ENCODE data around the gene CAPZB. TPM values are rescaled to one million over a fixed set of nuclear protein-coding genes. Genes with fewer than 3 reads are reported as not detected.

CAPZB gene
- total and polyA plus RNA-seq, 2 of the 4 experiments (the other 2 are of a cell fraction): 216 to 304 TPM

GRCh38 chr1:19458815-19459417, 26.4 kb downstream of the CAPZB start:
- no peak overlapping the region for H2AK5ac ChIP-seq (ENCODE audit: low read depth, low read length)
- H3K36me3 ChIP-seq (ENCODE audit: control insufficient read depth, insufficient read depth, low read length): peaks cover 7% of the 10 kb centered on the region
- no peak overlapping the region for H3K14ac ChIP-seq (replicated peaks; ENCODE audit: low read depth, low read length)
- peaks cover 43% of the 10 kb centered on the region for H3K9me1 ChIP-seq (ENCODE audit: insufficient read depth, low read length)
- H4K20me1 ChIP-seq (ENCODE audit: insufficient read depth, low read length): peaks cover 98% of the 10 kb centered on the region
- no peak overlapping the region for H3K9ac ChIP-seq (ENCODE audit: low read depth, low read length)
- no peak overlapping the region for H3K18ac ChIP-seq (ENCODE audit: low read depth, low read length)
- no peak overlapping the region for H3K4me2 ChIP-seq (ENCODE audit: low read depth, low read length)
- H2BK5ac ChIP-seq (ENCODE audit: low read depth, low read length, poor library complexity, severe bottlenecking): no peak overlapping the region
- H4K8ac ChIP-seq (ENCODE audit: low read depth in 2 of 2, low read length in 2 of 2): no peak overlapping the region
- no TSS peak for BruUV-seq (replicated peaks)
- no peak overlapping the region for H2AFZ ChIP-seq (replicated peaks; ENCODE audit: low read length, poor library complexity)
- H3K9me3 ChIP-seq (ENCODE audit: control insufficient read depth, insufficient read depth, low read length): no peaks in the 10 kb centered on the region
- H4K91ac ChIP-seq (ENCODE audit: insufficient read depth, low read depth, low read length): no peak overlapping the region
- WGBS, 2 experiments (ENCODE audit: extremely low coverage in 2 of 2, insufficient read length in 1 of 2): no CpG with 5 or more reads among the region's 6 CpGs
- no peak overlapping the region for H2BK120ac ChIP-seq (ENCODE audit: low read depth, low read length)
- no peak overlapping the region for H2AK9ac ChIP-seq (replicated peaks; ENCODE audit: low read depth, low read length, poor library complexity)
- no peak overlapping the region for H3K23ac ChIP-seq (ENCODE audit: low read depth, low read length)
- H2BK20ac ChIP-seq (ENCODE audit: low read depth, low read length): no peak overlapping the region
- no peak overlapping the region for H3K56ac ChIP-seq (ENCODE audit: extremely low read depth, insufficient read depth, low read length)
- no peak for DNase-seq
- in situ Hi-C loops (cut with MboI; ENCODE audit: low sequenced_read_pairs): no loop called here
- H3K27ac ChIP-seq (ENCODE audit: insufficient read depth, low read length): no peak overlapping the region
- H2BK15ac ChIP-seq (ENCODE audit: low read depth, low read length): no peak overlapping the region
- H3K4me3 ChIP-seq (ENCODE audit: insufficient read depth, low read depth, low read length): no peak overlapping the region
- no peak for TF ChIP-seq ELK1 (IDR thresholded peaks at IDR 0.05; ENCODE audit: borderline replicate concordance, low read depth, low read length)
- TF ChIP-seq BHLHE40 (IDR thresholded peaks at IDR 0.05; ENCODE audit: low read depth, low read length): no peak
- no peak for TF ChIP-seq USF2 (IDR thresholded peaks at IDR 0.05; ENCODE audit: low read depth, low read length)
- TF ChIP-seq SMC3 (IDR thresholded peaks at IDR 0.05; ENCODE audit: low read depth, low read length): no peak
- TF ChIP-seq POLR2A (IDR thresholded peaks at IDR 0.05; ENCODE audit: low read depth, low read length): no peak
- TF ChIP-seq MAZ (IDR thresholded peaks at IDR 0.05; ENCODE audit: borderline replicate concordance, low read depth, low read length): no peak
- TF ChIP-seq MXI1 (IDR thresholded peaks at IDR 0.05; ENCODE audit: borderline replicate concordance, low read depth, low read length): no peak
- no peak for TF ChIP-seq NFE2L2 (IDR thresholded peaks at IDR 0.05; ENCODE audit: low read depth, low read length)
- intact Hi-C loops (cut with micrococcal nuclease): no loop called here
- dilution Hi-C loops (cut with HindIII; ENCODE audit: low sequenced_read_pairs, unreplicated experiment): no loop called here
- no peak overlapping the region for H3K4ac ChIP-seq (ENCODE audit: low read depth, low read length)
- H3K27me3 ChIP-seq (ENCODE audit: control insufficient read depth, insufficient read depth, low read length): no peaks in the 10 kb centered on the region
- ChIA-PET CTCF (no interaction called here), POLR2A (ENCODE audit: unreplicated experiment) (no interaction called here)
- peaks cover 30 to 93% of the 10 kb centered on the region in 2 experiments for H3K79me1 ChIP-seq (ENCODE audit: low read depth in 1 of 2, low read length in 2 of 2)
- no peak overlapping the region; the same call in 1 of the 2 replicates for H4K5ac ChIP-seq (ENCODE audit: low read depth, low read length)
- peaks cover 30% of the 10 kb centered on the region for H3K4me1 ChIP-seq (ENCODE audit: control insufficient read depth, insufficient read depth, low read length)
- ATAC-seq (ENCODE audit: low read depth): no peak
